Brain microvascular endothelial cell (primary cell): ENCODE results near the gene CHAC1.

Source experiments
- DNase-seq: peaks from one replicate; pipeline ENCODE4 v3.0.0-alpha.2; 2020
- H3K27ac ChIP-seq: fragments of 250-450 bp; sonication (Bioruptor Pico); 2 replicates; pipeline ENCODE4 v1.5.1; 2020; ENCODE audit warnings: mild to moderate bottlenecking, moderate library complexity
- H3K27me3 ChIP-seq: fragments of 250-450 bp; sonication (Bioruptor Pico); replicated peaks from 2 replicates; pipeline ENCODE4 v1.5.1; 2020; ENCODE audit warnings: mild to moderate bottlenecking
- H3K36me3 ChIP-seq: fragments of 250-450 bp; sonication (Bioruptor Pico); replicated peaks from 2 replicates; pipeline ENCODE4 v1.5.1; 2020; ENCODE audit warnings: mild to moderate bottlenecking
- H3K4me3 ChIP-seq: 2 replicates; pipeline ENCODE4 v1.5.1; 2011; ENCODE audit warnings: low read depth, mild to moderate bottlenecking, control low read depth, low read length, moderate library complexity
- CTCF ChIP-seq: IDR thresholded peaks from 2 replicates; pipeline ENCODE4 v1.5.1; 2011; ENCODE audit warnings: low read depth, mild to moderate bottlenecking, moderate library complexity, low read length, control low read depth, inconsistent platforms; ENCODE audit errors: missing control alignments
- in situ Hi-C: cut with HindIII; loops from 2 replicates; pipeline ENCODE4 v1.10.0; 2017; ENCODE audit warnings: low sequenced_read_pairs, low pct_ligation_motif_present

CHAC1 gene

GRCh38 chr15:40932649-40933516, 20.4 kb upstream of the CHAC1 start:
- Histone ChIP-seq H3K27ac (no peak overlapping the region), H3K27me3 (peaks cover 16% of the 10 kb centered on the region), H3K4me3 (no peak overlapping the region), H3K36me3 (no peaks in the 10 kb centered on the region)
- no peak for DNase-seq
- in situ Hi-C loops = no loop called here
- no peak for TF ChIP-seq CTCF

- no peak overlapping the region for H3K27ac ChIP-seq
- H3K36me3 ChIP-seq = no peaks in the 10 kb centered on the region
- TF ChIP-seq CTCF = no peak
- H3K27me3 ChIP-seq = peaks cover 12% of the 10 kb centered on the region
- DNase-seq = no peak
- no peak overlapping the region for H3K4me3 ChIP-seq
- in situ Hi-C loops = no loop called here
Observed at GRCh38 chr15:40933517-40933902, 19.8 kb upstream of the CHAC1 start.

- TF ChIP-seq CTCF = no peak
- peaks cover 8% of the 10 kb centered on the region for H3K27me3 ChIP-seq
- H3K27ac ChIP-seq = no peak overlapping the region
- H3K36me3 ChIP-seq = no peaks in the 10 kb centered on the region
- DNase-seq = no peak
- no peak overlapping the region for H3K4me3 ChIP-seq
- in situ Hi-C loops = no loop called here
Observed at GRCh38 chr15:40934457-40934856, 18.8 kb upstream of the CHAC1 start.

- DNase-seq = no peak
- Histone ChIP-seq H3K27ac (no peak overlapping the region), H3K27me3 (no peaks in the 10 kb centered on the region), H3K36me3 (no peaks in the 10 kb centered on the region), H3K4me3 (no peak overlapping the region)
- no peak for TF ChIP-seq CTCF
- in situ Hi-C loops = no loop called here
Observed at GRCh38 chr15:40936234-40936708, 17.0 kb upstream of the CHAC1 start.

- Histone ChIP-seq H3K27ac (no peak overlapping the region), H3K4me3 (no peak overlapping the region), H3K27me3 (no peaks in the 10 kb centered on the region), H3K36me3 (no peaks in the 10 kb centered on the region)
- TF ChIP-seq CTCF = peak; percentile 37
- in situ Hi-C loops = no loop called here
- peak; percentile 66 for DNase-seq
Observed at GRCh38 chr15:40936709-40937666, 16.3 kb upstream of the CHAC1 start.
